D721Med (cell line): ENCODE data around the gene AHCYL1.
A peak's percentile ranks its signal among the peaks of the same experiment; 100 is the strongest.

Source experiments
- DNase-seq: peaks from one replicate; pipeline ENCODE4 v3.0.0; 2011; ENCODE audit warnings: low spot score; ENCODE audit not compliant: insufficient read length
- FAIRE-seq: peaks from 2 replicates; lab custom pipeline; 2011; peaks lifted over from hg19 to GRCh38; lab: Jason Lieb, UNC
- CTCF ChIP-seq: IDR thresholded peaks from 2 replicates; pipeline ENCODE4 v1.5.1; 2012; ENCODE audit warnings: mild to moderate bottlenecking, control low read depth; ENCODE audit not compliant: insufficient read depth; ENCODE audit errors: missing control alignments

AHCYL1 gene

GRCh38 chr1:110048240-110048639 is 63.7 kb downstream of the AHCYL1 start:
- TF ChIP-seq CTCF = no peak
- DNase-seq (no peak), FAIRE-seq (no peak)

GRCh38 chr1:110048923-110049601 is 64.5 kb downstream of the AHCYL1 start:
- no peak for TF ChIP-seq CTCF
- DNase-seq (no peak), FAIRE-seq (no peak)

GRCh38 chr1:110049801-110050601 is 65.4 kb downstream of the AHCYL1 start:
- TF ChIP-seq CTCF = no peak
- no peak for DNase-seq
- FAIRE-seq = no peak

GRCh38 chr1:110050602-110051261 is 66.2 kb downstream of the AHCYL1 start:
- FAIRE-seq (no peak), DNase-seq (no peak)
- TF ChIP-seq CTCF = no peak

GRCh38 chr1:110051262-110051648 is 66.7 kb downstream of the AHCYL1 start:
- no peak for TF ChIP-seq CTCF
- FAIRE-seq (no peak), DNase-seq (no peak)

GRCh38 chr1:110053552-110054428 is 69.2 kb downstream of the AHCYL1 start:
- peak; percentile 80 for TF ChIP-seq CTCF
- no peak for FAIRE-seq
- DNase-seq = no peak
